GM12873 (cell line): ENCODE measurements around the gene IGFBPL1.

Experiments used
- CTCF ChIP-seq: IDR thresholded peaks from 2 replicates; pipeline ENCODE4 v1.5.1; 2012; ENCODE audit warnings: low read depth, mild to moderate bottlenecking, moderate library complexity, low read length, control low read depth; ENCODE audit not compliant: insufficient read depth; ENCODE audit errors: missing control alignments

Gene IGFBPL1

GRCh38 chr9:38416461-38416860, 7.8 kb downstream of the IGFBPL1 start:
- no peak for TF ChIP-seq CTCF

GRCh38 chr9:38415856-38416255, 8.4 kb downstream of the IGFBPL1 start:
- no peak for TF ChIP-seq CTCF

GRCh38 chr9:38414040-38414723, 10.1 kb downstream of the IGFBPL1 start:
- TF ChIP-seq CTCF: no peak

- TF ChIP-seq CTCF: no peak
Measured at GRCh38 chr9:38413283-38413682, 11.0 kb downstream of the IGFBPL1 start.

GRCh38 chr9:38412751-38413150, 11.5 kb downstream of the IGFBPL1 start:
- TF ChIP-seq CTCF: no peak

GRCh38 chr9:38408719-38409118, 15.5 kb downstream of the IGFBPL1 start:
- no peak for TF ChIP-seq CTCF

- TF ChIP-seq CTCF: no peak
Measured at GRCh38 chr9:38406476-38407186, 17.6 kb downstream of the IGFBPL1 start.
